SK-N-SH treated with all-trans-retinoic acid at 6 μM for 48 hours (cell line): Measurements from ENCODE around the gene EXD3.

ENCODE experiments used
- CSDC2 ChIP-seq: fragments of 250-450 bp; sonication (Bioruptor Pico); IDR thresholded peaks from 2 replicates; pipeline ENCODE4 v1.5.0; 2020; ENCODE audit warnings: mild to moderate bottlenecking, moderate library complexity
- CSRNP3 ChIP-seq: fragments of 250-450 bp; sonication (Bioruptor Pico); IDR thresholded peaks from 2 replicates; pipeline ENCODE4 v1.5.1; 2021; ENCODE audit warnings: mild to moderate bottlenecking, moderate library complexity
- ISL1 ChIP-seq: fragments of 250-450 bp; sonication (Bioruptor Pico); IDR thresholded peaks from 2 replicates; pipeline ENCODE4 v2.1.2; 2022; ENCODE audit warnings: mild to moderate bottlenecking, moderate library complexity
- OSR1 ChIP-seq: fragments of 250-450 bp; sonication (Bioruptor Pico); IDR thresholded peaks from 2 replicates; pipeline ENCODE4 v1.8.0; 2022; ENCODE audit warnings: moderate library complexity, mild to moderate bottlenecking, inconsistent platforms
- RARB ChIP-seq: fragments of 250-450 bp; sonication (Bioruptor Pico); IDR thresholded peaks from 2 replicates; pipeline ENCODE4 v1.8.0; 2021; ENCODE audit warnings: mild to moderate bottlenecking, moderate library complexity
- TOX ChIP-seq: fragments of 250-450 bp; sonication (Bioruptor Pico); IDR thresholded peaks from 2 replicates; pipeline ENCODE4 v1.8.0; 2021; ENCODE audit warnings: mild to moderate bottlenecking, moderate library complexity, borderline replicate concordance
- ZFP30 ChIP-seq: fragments of 450-650 bp; formaldehyde crosslinking; IDR thresholded peaks from 2 replicates; pipeline ENCODE4 v1.5.0; 2022; ENCODE audit warnings: mild to moderate bottlenecking, moderate library complexity
- TF ChIP-seq, protein P1 (sequence below): fragments of 250-450 bp; sonication (Bioruptor Pico); IDR thresholded peaks from 2 replicates; pipeline ENCODE4 v1.8.0; 2020; ENCODE audit warnings: mild to moderate bottlenecking, moderate library complexity, borderline replicate concordance
- TF ChIP-seq, protein P2 (sequence below): fragments of 250-450 bp; sonication (Bioruptor Pico); IDR thresholded peaks from 2 replicates; pipeline ENCODE4 v1.8.0; 2021; ENCODE audit warnings: low read depth, mild to moderate bottlenecking, moderate library complexity, borderline replicate concordance

GRCh38 chr9:137273611-137274320, 149.2 kb downstream of the EXD3 start:
- TF ChIP-seq CSRNP3 (CRISPR knock-in tag): no peak
- TF ChIP-seq ZFP30 (CRISPR knock-in tag): no peak
- TF ChIP-seq CSDC2 (CRISPR knock-in tag): no peak
- no peak for TF ChIP-seq TOX (CRISPR knock-in tag)
- TF ChIP-seq, protein P1, sequence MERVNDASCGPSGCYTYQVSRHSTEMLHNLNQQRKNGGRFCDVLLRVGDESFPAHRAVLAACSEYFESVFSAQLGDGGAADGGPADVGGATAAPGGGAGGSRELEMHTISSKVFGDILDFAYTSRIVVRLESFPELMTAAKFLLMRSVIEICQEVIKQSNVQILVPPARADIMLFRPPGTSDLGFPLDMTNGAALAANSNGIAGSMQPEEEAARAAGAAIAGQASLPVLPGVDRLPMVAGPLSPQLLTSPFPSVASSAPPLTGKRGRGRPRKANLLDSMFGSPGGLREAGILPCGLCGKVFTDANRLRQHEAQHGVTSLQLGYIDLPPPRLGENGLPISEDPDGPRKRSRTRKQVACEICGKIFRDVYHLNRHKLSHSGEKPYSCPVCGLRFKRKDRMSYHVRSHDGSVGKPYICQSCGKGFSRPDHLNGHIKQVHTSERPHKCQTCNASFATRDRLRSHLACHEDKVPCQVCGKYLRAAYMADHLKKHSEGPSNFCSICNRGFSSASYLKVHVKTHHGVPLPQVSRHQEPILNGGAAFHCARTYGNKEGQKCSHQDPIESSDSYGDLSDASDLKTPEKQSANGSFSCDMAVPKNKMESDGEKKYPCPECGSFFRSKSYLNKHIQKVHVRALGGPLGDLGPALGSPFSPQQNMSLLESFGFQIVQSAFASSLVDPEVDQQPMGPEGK (CRISPR knock-in tag): no peak
- TF ChIP-seq OSR1 (CRISPR knock-in tag): no peak
- no peak for TF ChIP-seq RARB (CRISPR knock-in tag)
- TF ChIP-seq ISL1 (CRISPR knock-in tag): no peak
- TF ChIP-seq, protein P2, sequence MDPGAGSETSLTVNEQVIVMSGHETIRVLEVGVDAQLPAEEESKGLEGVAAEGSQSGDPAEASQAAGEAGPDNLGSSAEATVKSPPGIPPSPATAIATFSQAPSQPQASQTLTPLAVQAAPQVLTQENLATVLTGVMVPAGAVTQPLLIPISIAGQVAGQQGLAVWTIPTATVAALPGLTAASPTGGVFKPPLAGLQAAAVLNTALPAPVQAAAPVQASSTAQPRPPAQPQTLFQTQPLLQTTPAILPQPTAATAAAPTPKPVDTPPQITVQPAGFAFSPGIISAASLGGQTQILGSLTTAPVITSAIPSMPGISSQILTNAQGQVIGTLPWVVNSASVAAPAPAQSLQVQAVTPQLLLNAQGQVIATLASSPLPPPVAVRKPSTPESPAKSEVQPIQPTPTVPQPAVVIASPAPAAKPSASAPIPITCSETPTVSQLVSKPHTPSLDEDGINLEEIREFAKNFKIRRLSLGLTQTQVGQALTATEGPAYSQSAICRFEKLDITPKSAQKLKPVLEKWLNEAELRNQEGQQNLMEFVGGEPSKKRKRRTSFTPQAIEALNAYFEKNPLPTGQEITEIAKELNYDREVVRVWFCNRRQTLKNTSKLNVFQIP (CRISPR knock-in tag): no peak
